SK-N-SH (cell line): ENCODE data around the gene FAM78B.

Experiments used
- CHD2 ChIP-seq: fragments of 150-350 bp; IDR thresholded peaks from 2 replicates; pipeline ENCODE4 v1.6.1; 2018; ENCODE audit warnings: low read length; ENCODE audit not compliant: partially characterized antibody
- MAX ChIP-seq: IDR thresholded peaks from 2 replicates; pipeline ENCODE4 v1.4.0; 2012; ENCODE audit warnings: low read depth
- POLR2AphosphoS5 ChIP-seq: IDR thresholded peaks from 2 replicates; pipeline ENCODE4 v1.6.1; 2012; ENCODE audit warnings: low read depth, low read length
- RAD21 ChIP-seq: IDR thresholded peaks from 2 replicates; pipeline ENCODE4 v1.6.1; 2012; ENCODE audit warnings: mild to moderate bottlenecking, low read length
- RFX5 ChIP-seq: IDR thresholded peaks from 2 replicates; pipeline ENCODE4 v1.6.1; 2012; ENCODE audit warnings: mild to moderate bottlenecking, improper control_type of control experiment, low read length
- TCF12 ChIP-seq: IDR thresholded peaks from 2 replicates; pipeline ENCODE4 v1.4.0; 2012
- YY1 ChIP-seq: IDR thresholded peaks from 2 replicates; pipeline ENCODE4 v1.4.0; 2012; ENCODE audit warnings: low read depth, mild to moderate bottlenecking
- TF ChIP-seq, protein P1 (sequence below): fragments of 150-350 bp; IDR thresholded peaks from 2 replicates; pipeline ENCODE4 v1.6.1; 2016; ENCODE audit warnings: mild to moderate bottlenecking, low read depth, low read length
- TF ChIP-seq, protein P2 (sequence below): fragments of 200-600 bp; sonication (generic); IDR thresholded peaks from 2 replicates; pipeline ENCODE4 v1.6.1; 2017; ENCODE audit warnings: antibody characterized with exemption, mild to moderate bottlenecking, moderate library complexity
- TF ChIP-seq, protein P3 (sequence below): IDR thresholded peaks from 2 replicates; pipeline ENCODE4 v1.6.1; 2012; ENCODE audit warnings: mild to moderate bottlenecking, low read depth, low read length, moderate library complexity

- TF ChIP-seq RAD21 (no peak), MAX (no peak), YY1 (no peak), POLR2AphosphoS5 (no peak), CHD2 (no peak), RFX5 (no peak), TCF12 (no peak)
- TF ChIP-seq, protein P1, sequence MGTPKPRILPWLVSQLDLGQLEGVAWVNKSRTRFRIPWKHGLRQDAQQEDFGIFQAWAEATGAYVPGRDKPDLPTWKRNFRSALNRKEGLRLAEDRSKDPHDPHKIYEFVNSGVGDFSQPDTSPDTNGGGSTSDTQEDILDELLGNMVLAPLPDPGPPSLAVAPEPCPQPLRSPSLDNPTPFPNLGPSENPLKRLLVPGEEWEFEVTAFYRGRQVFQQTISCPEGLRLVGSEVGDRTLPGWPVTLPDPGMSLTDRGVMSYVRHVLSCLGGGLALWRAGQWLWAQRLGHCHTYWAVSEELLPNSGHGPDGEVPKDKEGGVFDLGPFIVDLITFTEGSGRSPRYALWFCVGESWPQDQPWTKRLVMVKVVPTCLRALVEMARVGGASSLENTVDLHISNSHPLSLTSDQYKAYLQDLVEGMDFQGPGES: no peak
- TF ChIP-seq, protein P2, sequence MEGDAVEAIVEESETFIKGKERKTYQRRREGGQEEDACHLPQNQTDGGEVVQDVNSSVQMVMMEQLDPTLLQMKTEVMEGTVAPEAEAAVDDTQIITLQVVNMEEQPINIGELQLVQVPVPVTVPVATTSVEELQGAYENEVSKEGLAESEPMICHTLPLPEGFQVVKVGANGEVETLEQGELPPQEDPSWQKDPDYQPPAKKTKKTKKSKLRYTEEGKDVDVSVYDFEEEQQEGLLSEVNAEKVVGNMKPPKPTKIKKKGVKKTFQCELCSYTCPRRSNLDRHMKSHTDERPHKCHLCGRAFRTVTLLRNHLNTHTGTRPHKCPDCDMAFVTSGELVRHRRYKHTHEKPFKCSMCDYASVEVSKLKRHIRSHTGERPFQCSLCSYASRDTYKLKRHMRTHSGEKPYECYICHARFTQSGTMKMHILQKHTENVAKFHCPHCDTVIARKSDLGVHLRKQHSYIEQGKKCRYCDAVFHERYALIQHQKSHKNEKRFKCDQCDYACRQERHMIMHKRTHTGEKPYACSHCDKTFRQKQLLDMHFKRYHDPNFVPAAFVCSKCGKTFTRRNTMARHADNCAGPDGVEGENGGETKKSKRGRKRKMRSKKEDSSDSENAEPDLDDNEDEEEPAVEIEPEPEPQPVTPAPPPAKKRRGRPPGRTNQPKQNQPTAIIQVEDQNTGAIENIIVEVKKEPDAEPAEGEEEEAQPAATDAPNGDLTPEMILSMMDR: no peak
- TF ChIP-seq, protein P3, sequence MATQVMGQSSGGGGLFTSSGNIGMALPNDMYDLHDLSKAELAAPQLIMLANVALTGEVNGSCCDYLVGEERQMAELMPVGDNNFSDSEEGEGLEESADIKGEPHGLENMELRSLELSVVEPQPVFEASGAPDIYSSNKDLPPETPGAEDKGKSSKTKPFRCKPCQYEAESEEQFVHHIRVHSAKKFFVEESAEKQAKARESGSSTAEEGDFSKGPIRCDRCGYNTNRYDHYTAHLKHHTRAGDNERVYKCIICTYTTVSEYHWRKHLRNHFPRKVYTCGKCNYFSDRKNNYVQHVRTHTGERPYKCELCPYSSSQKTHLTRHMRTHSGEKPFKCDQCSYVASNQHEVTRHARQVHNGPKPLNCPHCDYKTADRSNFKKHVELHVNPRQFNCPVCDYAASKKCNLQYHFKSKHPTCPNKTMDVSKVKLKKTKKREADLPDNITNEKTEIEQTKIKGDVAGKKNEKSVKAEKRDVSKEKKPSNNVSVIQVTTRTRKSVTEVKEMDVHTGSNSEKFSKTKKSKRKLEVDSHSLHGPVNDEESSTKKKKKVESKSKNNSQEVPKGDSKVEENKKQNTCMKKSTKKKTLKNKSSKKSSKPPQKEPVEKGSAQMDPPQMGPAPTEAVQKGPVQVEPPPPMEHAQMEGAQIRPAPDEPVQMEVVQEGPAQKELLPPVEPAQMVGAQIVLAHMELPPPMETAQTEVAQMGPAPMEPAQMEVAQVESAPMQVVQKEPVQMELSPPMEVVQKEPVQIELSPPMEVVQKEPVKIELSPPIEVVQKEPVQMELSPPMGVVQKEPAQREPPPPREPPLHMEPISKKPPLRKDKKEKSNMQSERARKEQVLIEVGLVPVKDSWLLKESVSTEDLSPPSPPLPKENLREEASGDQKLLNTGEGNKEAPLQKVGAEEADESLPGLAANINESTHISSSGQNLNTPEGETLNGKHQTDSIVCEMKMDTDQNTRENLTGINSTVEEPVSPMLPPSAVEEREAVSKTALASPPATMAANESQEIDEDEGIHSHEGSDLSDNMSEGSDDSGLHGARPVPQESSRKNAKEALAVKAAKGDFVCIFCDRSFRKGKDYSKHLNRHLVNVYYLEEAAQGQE: no peak
Observed at GRCh38 chr1:166026143-166026542, 140.7 kb downstream of the FAM78B start.
